HT1080 (cell line): ENCODE data around the gene ZNFX1. TPM values are rescaled to one million over a fixed set of nuclear protein-coding genes. Genes with fewer than 3 reads are reported as not detected.
A peak's percentile ranks its signal among the peaks of the same experiment; 100 is the strongest.
"Not testable (repeated sequence)": the region's sequence is repeated elsewhere in the genome, so short reads cannot be mapped to it uniquely, and the experiment has no call there.

Source experiments
- DNase-seq: peaks from one replicate; pipeline ENCODE4 v3.0.0-alpha.2; 2015; ENCODE audit warnings: low read depth
- total RNA-seq: library from RNA; depleted of rRNA; stranded (reverse); fragments of >200 nt; shearing (Covaris generic); gene quantifications from 2 replicates; pipeline ENCODE4 v1.2.3, GENCODE V29; 2014

The ZNFX1 gene
- total RNA-seq, 1 experiment from 2014 or later = 37.4 TPM

DNA sequence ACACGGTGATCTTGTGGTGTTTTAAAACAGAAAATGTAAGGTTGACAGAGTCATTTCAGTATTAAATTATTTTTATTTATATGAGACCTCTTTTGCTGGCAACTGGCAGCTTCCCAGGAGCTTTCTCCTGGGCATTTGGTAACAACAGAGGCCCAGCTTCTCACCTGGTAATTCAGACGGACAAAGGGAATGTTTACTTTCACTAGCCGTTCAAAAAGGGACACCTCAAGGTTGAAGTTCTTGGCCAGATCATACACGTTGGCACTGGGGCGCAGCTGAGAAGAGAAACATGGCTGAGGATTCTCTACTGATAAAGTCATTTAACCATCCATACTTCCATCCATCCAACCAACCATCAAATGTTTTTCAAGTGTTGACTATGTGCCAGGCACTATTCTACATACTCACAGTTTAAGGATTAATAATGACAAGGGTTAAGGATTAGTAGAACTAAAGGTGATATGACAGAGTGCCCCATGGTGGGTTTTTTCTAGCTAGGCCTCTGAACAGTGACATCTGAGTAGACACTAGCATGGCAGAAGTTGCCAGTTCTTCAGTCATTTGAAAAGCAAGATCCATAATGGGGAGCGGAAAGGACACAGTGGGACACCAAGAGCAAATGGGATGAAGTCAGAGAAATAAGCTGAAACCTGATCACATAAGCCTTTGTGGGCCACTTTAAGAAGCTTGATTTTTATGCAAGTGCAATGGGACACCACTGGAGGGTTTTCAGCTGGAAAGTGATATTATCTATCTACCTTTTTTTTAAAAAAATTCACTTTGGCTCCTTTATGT lies 25.1 kb downstream of the ZNFX1 start:
- DNase-seq = no peak

- no peak for DNase-seq
Observed at GRCh38 chr20:49248879-49249665, 28.8 kb downstream of the ZNFX1 start.

DNA sequence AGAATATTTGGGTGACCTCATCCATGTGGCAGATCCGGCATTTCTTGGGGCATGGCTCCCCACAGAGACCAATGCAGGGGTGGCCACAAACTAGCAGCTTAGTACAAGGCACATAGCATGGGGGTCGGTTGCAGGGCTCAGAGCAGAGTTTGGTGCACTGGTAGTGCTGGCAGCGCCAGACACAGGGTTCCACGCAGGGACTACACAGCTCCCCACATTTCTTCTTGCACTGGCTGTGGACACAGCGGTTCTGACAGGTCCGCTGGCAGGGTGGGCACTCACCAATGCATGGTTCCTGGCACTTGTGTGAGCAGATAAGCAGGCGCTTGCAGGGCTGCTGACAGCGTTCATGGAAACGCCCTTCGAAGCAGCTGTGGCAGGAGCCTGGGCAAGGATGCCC lies 29.6 kb downstream of the ZNFX1 start:
- no peak for DNase-seq

GRCh38 chr20:49247792-49248191 lies 30.1 kb downstream of the ZNFX1 start:
- DNase-seq = no peak

DNA sequence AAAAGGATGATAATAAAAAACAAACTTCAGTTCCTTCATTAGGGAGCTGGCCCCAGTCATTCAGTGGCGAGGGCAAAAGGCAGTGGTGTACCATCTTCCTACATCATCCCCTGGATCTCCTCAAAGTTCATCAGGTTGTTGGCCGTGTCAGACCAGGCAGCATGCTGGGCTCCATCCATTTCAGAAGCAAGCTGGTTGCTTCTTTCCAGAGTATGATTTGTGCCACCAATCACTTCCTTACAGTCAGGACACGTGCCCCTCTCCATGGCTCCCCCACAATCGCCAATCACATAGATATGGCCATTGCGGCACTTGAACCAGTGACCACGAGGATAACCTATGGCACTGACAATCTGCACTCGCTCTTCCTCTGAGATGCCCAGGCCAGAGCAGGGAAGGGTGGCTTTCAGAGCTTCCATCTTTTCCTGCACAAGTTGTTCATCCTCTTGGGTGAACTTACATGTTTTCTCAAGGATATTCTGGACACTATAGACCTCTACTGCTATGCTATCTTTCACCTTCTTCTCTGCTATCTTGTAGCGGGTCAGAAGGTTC lies 30.6 kb downstream of the ZNFX1 start:
- DNase-seq = no peak

GRCh38 chr20:49245921-49246740 lies 31.7 kb downstream of the ZNFX1 start:
- peak; percentile 41 for DNase-seq

GRCh38 chr20:49237531-49237930 lies 40.3 kb downstream of the ZNFX1 start:
- no peak for DNase-seq

DNA sequence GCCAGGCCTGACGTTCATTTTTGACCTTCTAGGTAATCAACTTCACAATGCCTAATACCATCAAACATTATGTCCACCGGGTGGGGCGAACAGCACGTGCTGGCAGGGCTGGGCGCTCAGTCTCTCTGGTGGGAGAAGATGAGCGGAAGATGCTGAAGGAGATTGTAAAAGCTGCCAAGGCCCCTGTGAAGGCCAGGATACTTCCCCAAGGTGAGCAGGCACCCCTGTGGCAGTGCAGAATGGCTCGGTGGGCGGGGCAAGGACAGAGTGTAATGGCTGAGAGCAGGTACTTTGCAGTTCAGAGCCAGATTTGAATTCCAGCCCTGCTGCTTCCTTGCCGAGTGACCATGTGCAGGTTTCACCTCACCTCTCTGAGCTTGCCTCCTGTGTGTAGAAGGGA lies 41.6 kb downstream of the ZNFX1 start:
- no peak for DNase-seq

DNA sequence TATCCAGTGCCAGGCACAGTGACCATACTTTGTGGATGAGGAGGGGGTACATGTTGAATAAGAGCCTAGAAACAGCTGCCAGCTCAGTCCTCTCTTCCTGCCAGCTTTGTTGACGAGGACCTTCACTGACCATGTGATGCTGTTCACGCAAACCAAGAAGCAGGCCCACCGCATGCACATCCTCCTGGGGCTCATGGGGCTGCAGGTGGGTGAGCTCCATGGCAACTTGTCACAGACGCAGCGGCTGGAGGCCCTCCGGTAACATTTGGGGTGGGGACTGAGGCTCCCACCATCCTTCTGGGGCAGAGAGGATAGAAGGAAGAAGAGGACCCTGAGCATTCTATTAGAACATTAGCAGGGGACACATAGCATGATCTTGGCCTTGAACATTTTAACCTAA lies 43.0 kb downstream of the ZNFX1 start:
- no peak for DNase-seq

DNA sequence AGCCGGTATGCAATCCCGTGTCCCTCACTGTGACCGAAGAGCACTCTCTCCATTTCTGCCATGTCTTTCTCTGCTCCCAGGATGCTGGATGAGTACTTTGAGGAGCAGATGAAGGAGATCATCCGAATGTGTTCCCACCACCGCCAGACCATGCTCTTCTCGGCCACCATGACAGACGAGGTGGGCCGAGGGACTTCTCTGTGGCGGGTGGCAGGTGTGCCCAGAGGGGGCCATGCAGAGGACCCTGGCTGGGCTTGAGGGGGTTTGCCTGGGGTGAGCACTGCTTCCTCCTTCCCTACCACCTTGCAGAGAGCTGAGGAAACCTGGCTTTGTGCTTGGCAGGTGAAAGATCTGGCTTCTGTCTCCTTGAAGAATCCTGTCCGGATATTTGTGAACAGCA lies 44.6 kb downstream of the ZNFX1 start:
- no peak for DNase-seq

DNA sequence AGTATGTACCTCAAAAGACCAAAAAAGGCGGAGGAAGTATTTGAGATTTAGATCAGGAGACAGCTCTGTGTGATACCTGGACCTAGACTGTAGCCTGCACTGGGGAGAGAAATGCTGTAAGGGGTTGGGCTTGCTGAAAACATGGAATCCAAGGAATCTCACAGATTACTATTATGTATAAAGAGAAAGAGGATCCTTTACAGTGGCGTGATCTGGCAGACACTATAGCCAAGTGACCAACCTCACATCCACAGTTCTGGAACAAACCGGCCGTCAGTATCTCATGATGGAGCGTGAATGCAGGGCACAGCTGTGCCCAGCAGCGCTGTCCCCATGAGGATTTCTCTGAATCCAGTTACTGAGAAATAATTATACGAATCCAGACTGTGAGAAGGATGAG lies 46.4 kb downstream of the ZNFX1 start:
- no peak for DNase-seq

- no peak for DNase-seq
Observed at GRCh38 chr20:49230561-49231133, 47.2 kb downstream of the ZNFX1 start.

DNA sequence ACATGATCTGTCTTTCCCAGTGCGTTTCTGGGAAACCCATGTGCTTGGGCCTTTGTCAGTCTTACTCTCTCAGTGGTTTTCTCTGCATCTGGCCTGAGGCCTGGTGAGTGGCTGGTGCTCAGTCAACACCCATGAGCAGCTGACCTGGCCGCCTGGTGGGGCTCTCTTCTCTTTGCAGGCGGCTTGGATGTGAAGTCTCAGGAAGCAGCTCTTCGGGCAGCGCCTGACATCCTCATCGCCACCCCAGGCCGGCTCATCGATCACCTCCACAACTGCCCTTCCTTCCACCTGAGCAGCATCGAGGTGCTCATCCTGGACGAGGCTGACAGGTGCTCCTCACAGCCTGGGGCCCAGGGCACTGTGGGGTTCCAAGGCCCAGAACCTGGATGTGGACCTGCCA lies 47.8 kb downstream of the ZNFX1 start:
- no peak for DNase-seq

- DNase-seq = no peak
Observed at GRCh38 chr20:49229381-49229780, 48.5 kb downstream of the ZNFX1 start.

DNA sequence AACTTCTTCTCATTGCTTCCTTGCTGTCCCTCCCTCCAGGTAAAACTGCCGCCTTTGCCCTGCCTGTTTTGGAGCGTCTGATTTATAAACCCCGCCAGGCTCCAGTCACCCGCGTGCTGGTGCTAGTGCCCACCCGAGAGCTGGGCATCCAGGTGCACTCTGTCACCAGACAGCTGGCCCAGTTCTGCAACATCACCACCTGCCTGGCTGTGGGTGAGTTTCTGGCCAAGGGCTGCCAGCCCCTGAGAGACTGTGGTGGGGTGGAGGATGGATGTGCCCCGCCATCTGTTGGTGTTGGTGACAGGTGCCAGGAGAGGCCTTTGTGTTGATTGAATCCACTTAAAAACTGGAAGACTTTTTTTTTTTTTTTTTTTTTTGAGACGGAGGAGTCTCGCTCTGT lies 49.2 kb downstream of the ZNFX1 start:
- no peak for DNase-seq

GRCh38 chr20:49225896-49226295 lies 52.0 kb downstream of the ZNFX1 start:
- DNase-seq = no peak

GRCh38 chr20:49219924-49220831 lies 57.7 kb downstream of the ZNFX1 start:
- DNase-seq = no peak

GRCh38 chr20:49219091-49219923 lies 58.5 kb downstream of the ZNFX1 start, which contains the start of gene DDX27:
TSS of gene DDX27 (plus strand) at chr20:49219416. CDS start at chr20:49219449, 33 bp downstream.
- DNase-seq = peak; percentile 96

DNA sequence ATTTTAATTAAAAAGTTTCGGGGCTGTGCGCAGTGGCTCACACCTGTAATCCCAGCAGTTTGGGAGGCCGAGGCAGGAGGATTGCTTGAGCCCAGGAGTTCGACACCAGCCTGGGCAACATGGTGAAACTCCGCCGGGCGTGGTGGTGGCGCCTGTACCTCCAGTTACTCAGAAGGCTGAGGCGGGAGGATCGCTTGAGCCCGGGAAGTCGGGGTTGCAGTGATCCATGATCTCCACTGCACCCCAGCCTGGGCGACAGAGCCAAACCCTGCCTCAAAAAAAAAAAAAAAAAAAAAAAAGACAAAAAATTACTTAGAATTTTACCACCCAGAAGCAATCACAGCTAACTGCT lies 59.1 kb downstream of the ZNFX1 start:
- not testable (repeated sequence) for DNase-seq
